Endothelial cell of umbilical vein (primary cell): ENCODE data around the gene OPA1. TPM values are rescaled to one million over a fixed set of nuclear protein-coding genes. Genes with fewer than 3 reads are reported as not detected.

Source experiments
- BruUV-seq: library from RNA; stranded (reverse); fragments of 400-500 nt; replicated peaks from 2 replicates; lab custom pipeline; 2021; lab: Mats Ljungman, UMichigan
- CTCF ChIA-PET: fragments of 300-600, 350-600 bp; sonication (Branson Sonifier 250); formaldehyde crosslinking; loops from one replicate; lab custom pipeline; 2021; ENCODE audit warnings: antibody characterized with exemption, inconsistent platforms; lab: Charles Lee
- POLR2A ChIA-PET: fragments of 300-600, 350-600 bp; sonication (Branson Sonifier 250); formaldehyde crosslinking; loops from one replicate; lab custom pipeline; 2021; ENCODE audit warnings: antibody characterized with exemption, inconsistent platforms; lab: Charles Lee
- DNase-seq: peaks from one replicate; pipeline ENCODE4 v3.0.0-alpha.2; 2011; ENCODE audit warnings: low read depth, low spot score
- FAIRE-seq: peaks from 2 replicates; lab custom pipeline; 2011; peaks lifted over from hg19 to GRCh38; lab: Jason Lieb, UNC
- H2AFZ ChIP-seq: 2 replicates; pipeline ENCODE4 v1.6.0; 2012; ENCODE audit warnings: low read depth, low read length, control low read depth, inconsistent platforms
- H3K27ac ChIP-seq: 2 replicates; pipeline ENCODE4 v1.5.1; 2011; ENCODE audit warnings: low read depth, mild to moderate bottlenecking, control low read depth, low read length, moderate library complexity; ENCODE audit not compliant: insufficient read depth
- H3K27me3 ChIP-seq, 2 experiments: 2 replicates each; pipeline versions ENCODE4 v1.6.0 to v1.6.1; 2011; ENCODE audit warnings: low read length in 2 of 2, mixed read lengths in 1 of 2; ENCODE audit not compliant: control insufficient read depth in 2 of 2, insufficient read depth in 2 of 2
- H3K36me3 ChIP-seq, 2 experiments: 2 replicates in 1 of 2; 3 replicates in 1 of 2; pipeline ENCODE4 v1.5.1; 2011; ENCODE audit warnings: low read length in 2 of 2, mild to moderate bottlenecking in 1 of 2, moderate library complexity in 1 of 2; ENCODE audit not compliant: control insufficient read depth in 2 of 2, insufficient read depth in 2 of 2; ENCODE audit errors: extremely low read depth in 1 of 2
- H3K4me1 ChIP-seq: 3 replicates; pipeline ENCODE4 v1.5.1; 2011; ENCODE audit warnings: mild to moderate bottlenecking, low read length; ENCODE audit not compliant: control insufficient read depth, insufficient read depth; ENCODE audit errors: extremely low read depth
- H3K4me2 ChIP-seq: 2 replicates; pipeline ENCODE4 v1.6.1; 2011; ENCODE audit warnings: low read length, control low read depth, mixed read lengths; ENCODE audit not compliant: insufficient read depth
- H3K4me3 ChIP-seq, 3 experiments: fragments of 200-600 bp in 1 of 3; sonication (generic), shearing (Covaris generic) in 1 of 3; replicated peaks in 1 of 3; 2 replicates each; pipeline ENCODE4 v1.5.1; 2011 to 2016; ENCODE audit warnings: control low read depth in 3 of 3, low read length in 3 of 3, mild to moderate bottlenecking in 2 of 3, inconsistent platforms in 1 of 3, low read depth in 1 of 3, moderate library complexity in 1 of 3; ENCODE audit not compliant: insufficient read depth in 1 of 3
- H3K79me2 ChIP-seq: 2 replicates; pipeline ENCODE4 v1.6.0; 2012; ENCODE audit warnings: low read length, inconsistent platforms; ENCODE audit not compliant: control insufficient read depth, insufficient read depth
- H3K9ac ChIP-seq: replicated peaks from 2 replicates; pipeline ENCODE3; 2011; ENCODE audit warnings: low read length, control low read depth; ENCODE audit not compliant: insufficient read depth; ENCODE audit errors: extremely low read depth
- H3K9me1 ChIP-seq: replicated peaks from 3 replicates; pipeline ENCODE4 v1.6.0; 2011; ENCODE audit warnings: mild to moderate bottlenecking, low read length; ENCODE audit not compliant: control insufficient read depth, insufficient read depth; ENCODE audit errors: extremely low read depth
- H3K9me3 ChIP-seq: replicated peaks from 2 replicates; pipeline ENCODE4 v1.5.1; 2012; ENCODE audit warnings: low read length, inconsistent platforms; ENCODE audit not compliant: control insufficient read depth, insufficient read depth
- H4K20me1 ChIP-seq: replicated peaks from 2 replicates; pipeline ENCODE3; 2011; ENCODE audit warnings: mild to moderate bottlenecking, low read length; ENCODE audit not compliant: control insufficient read depth, insufficient read depth; ENCODE audit errors: extremely low read depth
- EZH2 ChIP-seq: IDR thresholded peaks from 2 replicates; pipeline ENCODE4 v1.6.1; 2012; ENCODE audit warnings: borderline replicate concordance, low read depth, mild to moderate bottlenecking, moderate library complexity, low read length, inconsistent platforms; ENCODE audit not compliant: severe bottlenecking
- FOS ChIP-seq: IDR thresholded peaks from 2 replicates; pipeline ENCODE4 v1.6.1; 2011; ENCODE audit warnings: mild to moderate bottlenecking, low read length, moderate library complexity, borderline replicate concordance; ENCODE audit not compliant: insufficient read depth
- GATA2 ChIP-seq: IDR thresholded peaks from 2 replicates; pipeline ENCODE4 v1.7.0; 2011; ENCODE audit warnings: low read depth, mild to moderate bottlenecking, moderate library complexity, mixed read lengths, low read length; ENCODE audit not compliant: insufficient read length, insufficient read depth
- JUN ChIP-seq: IDR thresholded peaks from 2 replicates; pipeline ENCODE4 v1.6.1; 2011; ENCODE audit warnings: borderline replicate concordance, low read depth; ENCODE audit not compliant: insufficient read length, insufficient read depth
- MYC ChIP-seq: IDR thresholded peaks from one replicate; pipeline ENCODE4 v1.6.1; 2011; ENCODE audit warnings: mild to moderate bottlenecking, low read depth, low read length
- POLR2A ChIP-seq: IDR thresholded peaks from 2 replicates; pipeline ENCODE4 v1.6.1; 2012; ENCODE audit warnings: low read depth, mild to moderate bottlenecking, control low read depth, low read length
- POLR2AphosphoS5 ChIP-seq: IDR thresholded peaks from 2 replicates; pipeline ENCODE4 v1.6.1; 2012; ENCODE audit warnings: low read depth, mild to moderate bottlenecking, control low read depth, low read length, moderate library complexity; ENCODE audit not compliant: insufficient read depth
- dilution Hi-C: fragments of 300-500 bp; cut with MboI; formaldehyde crosslinking; loops from one replicate; pipeline ENCODE4 v1.15.0; 2019; ENCODE audit warnings: low sequenced_read_pairs; ENCODE audit not compliant: extremely low pct_ligation_motif_present
- intact Hi-C: fragments of 100-400 bp; cut with micrococcal nuclease; formaldehyde crosslinking; loops from one replicate; pipeline ENCODE4 v1.10.0; 2022
- polyA plus RNA-seq, 4 experiments: library from polyadenylated mRNA; depleted of rRNA in 3 of 4; stranded (reverse) in 3 of 4; unstranded in 1 of 4; fragments of >200 nt; gene quantifications; 2 replicates each; pipeline versions ENCODE4 v1.2.1 to v1.2.3, GENCODE V29; 2011 to 2012; ENCODE audit warnings: missing spikeins in 1 of 4
- total RNA-seq: library from RNA; stranded (reverse); gene quantifications from 2 replicates; pipeline ENCODE4 v1.2.3, GENCODE V29; 2021
- TF ChIP-seq, protein P1 (sequence below): IDR thresholded peaks from 2 replicates; pipeline ENCODE4 v1.6.1; 2011; ENCODE audit not compliant: insufficient read depth, insufficient read length
- TF ChIP-seq, protein P2 (sequence below), 2 donors: IDR thresholded peaks; 1 replicate in 1 of 2; 2 replicates in 1 of 2; pipeline ENCODE4 v1.5.1; 2011; ENCODE audit warnings: low read length in 2 of 2, mild to moderate bottlenecking in 2 of 2, moderate library complexity in 2 of 2, control low read depth in 1 of 2, inconsistent platforms in 1 of 2, low read depth in 1 of 2; ENCODE audit not compliant: insufficient read depth in 1 of 2; ENCODE audit errors: extremely low read depth in 1 of 2

Gene OPA1
- total and polyA plus RNA-seq, 2 donors (not counting 3 experiments of a cell fraction or from before 2014, with no cell fraction given), result 10.0 to 62.0 TPM

DNA sequence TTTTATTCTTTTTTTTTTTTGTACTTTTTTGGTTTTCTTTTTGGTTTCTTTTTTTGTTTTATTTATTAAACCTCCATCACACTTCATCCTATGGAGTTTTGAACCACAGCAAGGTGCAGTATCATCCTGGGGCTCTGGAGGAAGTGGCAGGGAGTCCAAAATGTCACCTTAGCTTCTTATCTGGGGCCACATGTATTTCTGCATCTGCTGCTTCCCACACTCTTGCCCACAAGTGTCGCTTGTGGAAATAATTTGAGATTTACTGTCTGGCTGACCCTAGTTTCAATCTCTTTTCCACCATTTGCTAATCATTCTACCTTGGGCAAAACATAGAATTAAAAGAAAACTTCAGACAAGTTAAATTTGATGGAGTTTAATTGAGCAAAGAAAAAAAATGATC is 6.4 kb downstream of the OPA1 start:
- Histone ChIP-seq H4K20me1 (no peaks in the 10 kb centered on the region), H3K27me3 (no peaks in the 10 kb centered on the region), H2AFZ (no peak overlapping the region), H3K4me2 (no peak overlapping the region), H3K4me1 (peaks cover 8% of the 10 kb centered on the region), H3K4me3 (no peak overlapping the region), H3K9ac (no peak overlapping the region), H3K79me2 (peaks cover 92% of the 10 kb centered on the region), H3K9me3 (no peaks in the 10 kb centered on the region), H3K9me1 (no peaks in the 10 kb centered on the region), H3K27ac (no peak overlapping the region), H3K36me3 (no peaks in the 10 kb centered on the region)
- intact Hi-C loops, result no loop called here
- dilution Hi-C loops, result no loop called here
- POLR2A ChIA-PET, result no interaction called here
- FAIRE-seq (no peak), DNase-seq (no peak)
- BruUV-seq, result no TSS peak
- TF ChIP-seq JUN (no peak), POLR2A (no peak), POLR2AphosphoS5 (no peak), FOS (no peak), MYC (no peak), GATA2 (no peak), EZH2 (no peak)
- TF ChIP-seq, protein P1, sequence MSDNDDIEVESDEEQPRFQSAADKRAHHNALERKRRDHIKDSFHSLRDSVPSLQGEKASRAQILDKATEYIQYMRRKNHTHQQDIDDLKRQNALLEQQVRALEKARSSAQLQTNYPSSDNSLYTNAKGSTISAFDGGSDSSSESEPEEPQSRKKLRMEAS, result no peak
- TF ChIP-seq, protein P2, sequence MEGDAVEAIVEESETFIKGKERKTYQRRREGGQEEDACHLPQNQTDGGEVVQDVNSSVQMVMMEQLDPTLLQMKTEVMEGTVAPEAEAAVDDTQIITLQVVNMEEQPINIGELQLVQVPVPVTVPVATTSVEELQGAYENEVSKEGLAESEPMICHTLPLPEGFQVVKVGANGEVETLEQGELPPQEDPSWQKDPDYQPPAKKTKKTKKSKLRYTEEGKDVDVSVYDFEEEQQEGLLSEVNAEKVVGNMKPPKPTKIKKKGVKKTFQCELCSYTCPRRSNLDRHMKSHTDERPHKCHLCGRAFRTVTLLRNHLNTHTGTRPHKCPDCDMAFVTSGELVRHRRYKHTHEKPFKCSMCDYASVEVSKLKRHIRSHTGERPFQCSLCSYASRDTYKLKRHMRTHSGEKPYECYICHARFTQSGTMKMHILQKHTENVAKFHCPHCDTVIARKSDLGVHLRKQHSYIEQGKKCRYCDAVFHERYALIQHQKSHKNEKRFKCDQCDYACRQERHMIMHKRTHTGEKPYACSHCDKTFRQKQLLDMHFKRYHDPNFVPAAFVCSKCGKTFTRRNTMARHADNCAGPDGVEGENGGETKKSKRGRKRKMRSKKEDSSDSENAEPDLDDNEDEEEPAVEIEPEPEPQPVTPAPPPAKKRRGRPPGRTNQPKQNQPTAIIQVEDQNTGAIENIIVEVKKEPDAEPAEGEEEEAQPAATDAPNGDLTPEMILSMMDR (IDR thresholded peaks at IDR 0.05; ENCODE audit: extremely low read depth in 1 of 2, insufficient read depth in 1 of 2, low read depth in 1 of 2, low read length in 2 of 2), result no peak
- CTCF ChIA-PET, result no interaction called here
